Mononuclear cell (primary cell): ENCODE results near the gene SLC25A26. TPM values are rescaled to one million over a fixed set of nuclear protein-coding genes. Genes with fewer than 3 reads are reported as not detected.

Source experiments
- H3K27me3 ChIP-seq: 2 replicates; pipeline ENCODE4 v1.6.0; 2011; ENCODE audit warnings: low read length, control low read depth; ENCODE audit not compliant: insufficient read depth
- H3K4me1 ChIP-seq: 2 replicates; pipeline ENCODE4 v1.5.1; 2011; ENCODE audit warnings: mild to moderate bottlenecking, low read length, control low read depth; ENCODE audit not compliant: insufficient read depth
- H3K4me3 ChIP-seq: 2 replicates; pipeline ENCODE4 v1.5.1; 2011; ENCODE audit warnings: mild to moderate bottlenecking, low read length, moderate library complexity
- H3K9me3 ChIP-seq: 2 replicates; pipeline ENCODE4 v1.5.1; 2011; ENCODE audit warnings: low read depth, mild to moderate bottlenecking, control low read depth, low read length
- total RNA-seq: library from RNA; depleted of rRNA; stranded (reverse); fragments of >200 nt; gene quantifications from one replicate; pipeline ENCODE4 v1.2.3, GENCODE V29; 2012

SLC25A26 gene
- total RNA-seq, 1 donor = 30.5 TPM

DNA sequence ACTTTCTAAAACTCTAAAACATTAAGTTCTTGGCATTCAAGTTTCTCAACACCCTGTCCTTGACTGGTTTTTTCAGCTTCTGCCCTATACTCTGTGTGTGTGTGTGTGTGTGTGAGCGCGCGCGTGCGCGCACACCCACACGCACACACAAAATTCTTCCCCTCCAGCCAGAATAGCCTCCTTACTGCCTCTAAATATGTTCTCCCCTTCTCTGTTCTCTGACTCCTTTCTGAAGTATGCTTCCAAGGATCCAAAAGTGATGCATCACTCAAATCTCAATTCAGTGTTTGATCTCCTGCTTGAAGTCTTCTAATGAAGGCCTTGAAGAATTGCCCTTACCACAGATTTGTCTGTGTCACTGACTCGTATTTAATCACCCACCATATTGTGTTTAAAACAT is 129.8 kb downstream of the SLC25A26 start:
- no peaks in the 10 kb centered on the region for H3K9me3 ChIP-seq

DNA sequence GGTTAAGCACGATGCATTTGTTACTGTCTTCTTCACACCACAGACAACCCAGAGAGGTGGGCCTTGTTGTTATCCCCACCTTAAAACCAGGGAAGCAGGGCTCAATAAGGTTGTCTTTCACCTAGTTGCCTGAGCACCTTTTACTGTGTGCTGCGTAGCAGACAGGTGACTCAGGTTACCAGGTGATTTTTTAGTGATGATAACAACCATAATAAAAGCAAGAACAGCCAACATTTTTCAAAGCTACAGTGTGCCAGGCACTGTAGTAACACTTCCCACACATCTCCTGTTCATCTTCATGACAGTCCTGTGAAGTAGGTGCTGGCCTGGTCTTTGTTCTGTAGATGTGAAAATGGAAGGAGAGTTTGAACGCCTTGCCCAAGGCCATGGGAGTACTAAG is 132.2 kb downstream of the SLC25A26 start:
- Histone ChIP-seq H3K9me3 (no peaks in the 10 kb centered on the region), H3K4me3 (no peak overlapping the region), H3K4me1 (no peaks in the 10 kb centered on the region), H3K27me3 (no peaks in the 10 kb centered on the region)

More for the DNA sequence above, 129.8 kb downstream of the SLC25A26 start:
- no peaks in the 10 kb centered on the region for H3K27me3 ChIP-seq
- H3K4me3 ChIP-seq = no peak overlapping the region
- H3K4me1 ChIP-seq = no peaks in the 10 kb centered on the region

DNA sequence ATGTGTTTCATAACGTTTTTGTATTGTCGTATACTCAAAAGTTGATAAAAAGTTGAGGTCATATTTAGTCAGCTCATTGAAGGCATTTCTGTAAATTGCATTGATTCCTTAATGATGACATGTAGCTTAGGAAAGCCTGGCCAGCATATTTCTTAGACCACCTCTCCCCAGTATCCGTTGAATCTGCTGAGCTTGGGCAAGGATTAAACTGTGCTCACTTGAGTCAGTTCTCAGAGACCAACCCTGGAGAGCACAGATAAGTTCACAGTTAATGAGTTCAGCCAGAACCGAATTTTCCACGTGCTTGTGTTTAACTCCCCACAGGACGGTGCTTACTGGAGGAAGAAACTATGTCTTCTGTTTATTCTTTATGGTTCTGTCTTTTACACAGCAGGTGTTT is 132.7 kb downstream of the SLC25A26 start:
- Histone ChIP-seq H3K9me3 (no peaks in the 10 kb centered on the region), H3K4me1 (no peaks in the 10 kb centered on the region), H3K27me3 (no peaks in the 10 kb centered on the region), H3K4me3 (no peak overlapping the region)

DNA sequence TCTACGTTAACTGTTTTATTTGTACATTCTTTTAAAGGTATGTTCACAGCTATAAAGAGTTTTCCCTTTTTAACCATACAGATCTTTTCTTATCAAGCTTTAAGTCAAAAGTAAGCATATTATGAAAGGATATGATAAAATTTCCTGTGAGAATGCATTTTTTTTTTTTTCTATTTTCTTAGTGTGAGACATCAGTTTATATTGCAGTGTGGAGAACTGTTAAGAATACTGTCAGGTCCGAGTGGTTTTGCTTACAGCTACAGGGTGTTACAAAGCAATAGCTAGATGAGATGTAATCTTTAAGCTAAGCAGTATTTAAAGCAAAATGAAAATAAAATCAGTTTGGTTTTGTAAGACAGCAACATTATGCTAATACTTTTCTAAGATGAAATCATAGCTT is 133.2 kb downstream of the SLC25A26 start:
- Histone ChIP-seq H3K4me1 (no peaks in the 10 kb centered on the region), H3K27me3 (no peaks in the 10 kb centered on the region), H3K4me3 (no peak overlapping the region), H3K9me3 (no peaks in the 10 kb centered on the region)

DNA sequence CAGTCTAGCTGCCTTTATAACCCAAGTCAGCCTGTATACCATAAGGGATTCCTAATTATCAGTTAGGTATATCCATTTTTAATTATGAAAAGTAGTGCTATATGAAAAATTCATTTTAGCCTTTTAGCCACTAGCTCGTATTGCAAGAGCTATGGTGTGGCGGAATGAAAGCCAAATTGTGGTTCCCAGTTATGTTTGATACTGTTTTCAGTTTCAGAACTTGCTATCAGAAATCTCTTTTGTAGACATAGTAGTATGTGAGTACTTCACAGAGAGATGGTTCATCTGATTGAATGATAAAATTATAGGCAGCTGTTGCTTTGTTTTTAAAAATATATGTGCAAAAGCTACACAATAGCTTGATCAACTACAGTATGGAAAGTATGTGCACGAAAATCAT is 134.6 kb downstream of the SLC25A26 start:
- Histone ChIP-seq H3K4me1 (no peaks in the 10 kb centered on the region), H3K9me3 (no peaks in the 10 kb centered on the region), H3K4me3 (no peak overlapping the region), H3K27me3 (no peaks in the 10 kb centered on the region)

DNA sequence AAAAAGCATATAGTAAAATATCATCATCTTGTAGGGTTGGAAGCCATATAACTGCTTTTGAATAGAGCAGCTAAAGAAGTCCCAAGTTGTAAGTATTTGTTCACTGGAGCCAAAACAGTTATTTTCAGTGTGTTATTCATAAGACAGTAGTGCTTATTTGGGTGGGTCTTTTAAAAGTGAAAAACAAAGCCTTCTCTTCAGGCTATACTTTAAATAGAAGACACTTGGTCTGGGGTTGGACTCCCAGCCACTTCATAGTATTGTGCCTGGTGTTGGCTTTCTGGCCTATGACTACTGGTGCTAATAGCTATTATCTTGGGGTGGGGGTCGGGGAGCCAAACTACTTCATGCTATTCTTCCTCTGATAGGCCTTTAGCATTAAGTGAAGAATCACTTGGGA is 135.2 kb downstream of the SLC25A26 start:
- H3K9me3 ChIP-seq = no peaks in the 10 kb centered on the region
- no peak overlapping the region for H3K4me3 ChIP-seq
- H3K4me1 ChIP-seq = no peaks in the 10 kb centered on the region
- no peaks in the 10 kb centered on the region for H3K27me3 ChIP-seq

DNA sequence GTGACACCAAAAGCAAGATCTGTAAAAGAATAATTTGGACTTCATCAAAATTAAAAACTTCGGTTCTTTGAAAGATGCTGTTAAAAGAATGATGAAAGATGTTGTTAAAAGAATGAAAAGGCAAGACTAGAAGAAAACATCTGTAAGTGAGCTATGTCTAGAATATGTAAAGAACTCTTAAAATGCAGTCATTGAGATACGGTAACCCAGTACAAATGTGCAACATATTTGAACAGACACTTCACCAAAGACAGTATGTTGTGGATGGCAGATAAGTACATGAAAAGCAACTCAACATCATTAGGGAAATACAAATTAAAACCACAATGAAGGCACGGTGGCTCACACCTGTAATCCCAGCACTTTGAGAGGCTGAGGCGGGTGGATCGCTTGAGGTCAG is 140.6 kb downstream of the SLC25A26 start:
- no peak overlapping the region for H3K4me3 ChIP-seq
- no peaks in the 10 kb centered on the region for H3K4me1 ChIP-seq
- H3K27me3 ChIP-seq = no peaks in the 10 kb centered on the region
- H3K9me3 ChIP-seq = no peaks in the 10 kb centered on the region

DNA sequence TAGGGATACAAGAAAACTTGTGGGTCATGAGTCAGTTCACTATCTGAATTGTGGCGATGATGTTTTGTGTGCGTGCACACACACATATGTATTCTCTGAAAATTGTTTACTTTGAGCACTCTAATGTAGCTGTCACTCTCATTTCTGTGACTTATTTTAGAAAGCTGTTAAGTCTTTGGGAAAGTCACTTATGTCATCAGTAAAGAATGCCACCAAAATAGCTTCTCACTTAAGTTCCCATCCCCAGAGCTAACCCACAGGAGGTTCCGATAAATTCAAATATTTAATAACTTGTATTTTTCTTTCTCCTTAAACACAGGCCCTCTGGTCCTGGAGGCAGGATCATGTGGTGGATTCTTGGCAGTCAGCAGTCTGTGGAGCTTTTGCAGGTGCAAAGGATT is 141.7 kb downstream of the SLC25A26 start:
- H3K4me3 ChIP-seq = no peak overlapping the region
- no peaks in the 10 kb centered on the region for H3K27me3 ChIP-seq
- H3K4me1 ChIP-seq = no peaks in the 10 kb centered on the region
- H3K9me3 ChIP-seq = no peaks in the 10 kb centered on the region

DNA sequence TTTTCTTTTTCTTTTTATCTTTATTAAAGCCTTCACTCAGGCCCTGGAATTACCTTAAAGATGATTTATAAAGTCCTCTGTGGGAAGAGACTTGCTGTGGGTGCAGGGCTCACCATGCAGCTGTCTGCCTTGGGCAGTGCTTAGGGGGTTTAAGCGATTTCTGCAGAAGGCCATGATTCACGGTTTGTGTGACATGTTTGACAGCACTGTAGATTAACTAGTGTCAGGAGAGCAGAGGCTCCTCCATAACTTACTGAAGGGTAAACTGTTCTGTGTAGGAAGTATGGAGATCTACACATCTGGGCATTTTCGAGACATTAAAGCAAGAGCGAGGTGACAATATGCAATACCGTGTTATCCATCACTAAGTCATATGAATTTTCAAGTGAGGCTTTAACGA is 142.3 kb downstream of the SLC25A26 start:
- Histone ChIP-seq H3K4me1 (no peaks in the 10 kb centered on the region), H3K9me3 (no peaks in the 10 kb centered on the region), H3K4me3 (no peak overlapping the region), H3K27me3 (no peaks in the 10 kb centered on the region)

DNA sequence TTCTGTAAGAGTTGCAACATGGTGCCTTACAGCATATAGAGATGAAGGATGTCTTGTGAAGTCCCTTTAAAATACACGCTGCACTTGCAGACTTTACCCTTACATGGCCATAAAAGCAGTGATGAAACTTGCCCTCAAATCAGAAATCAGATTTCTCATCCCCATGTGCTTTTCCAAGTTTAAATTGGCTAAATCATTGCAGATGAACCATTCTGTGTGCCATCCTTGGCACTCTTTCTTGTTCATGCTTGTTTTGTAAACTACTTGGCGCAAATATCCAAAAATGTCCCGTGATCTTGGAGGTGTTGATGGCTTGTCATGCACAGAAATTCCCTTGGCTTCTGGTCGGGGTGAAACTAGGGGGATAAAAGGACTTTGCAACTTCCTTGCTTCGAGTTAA is 144.3 kb downstream of the SLC25A26 start:
- Histone ChIP-seq H3K9me3 (no peaks in the 10 kb centered on the region), H3K4me3 (no peak overlapping the region)

DNA sequence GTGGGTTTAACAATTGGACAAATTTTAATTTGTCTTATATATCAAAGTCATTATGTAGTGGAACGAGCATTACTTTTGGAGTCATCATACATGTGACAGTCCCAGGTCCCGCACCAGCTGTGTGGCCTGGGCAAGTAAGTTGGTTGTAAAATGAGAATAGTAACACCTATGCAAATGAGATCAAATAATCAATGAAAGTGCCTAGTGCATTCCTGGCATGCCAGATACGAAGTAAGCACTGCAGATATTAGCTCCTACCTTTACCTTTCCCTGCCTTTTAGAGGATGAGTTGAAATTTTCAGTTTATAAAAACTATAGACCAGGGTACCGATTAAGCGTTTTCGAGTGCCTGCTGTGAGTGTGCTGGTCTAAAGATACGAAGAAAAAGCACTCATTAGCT is 145.9 kb downstream of the SLC25A26 start:
- H3K4me1 ChIP-seq = no peaks in the 10 kb centered on the region
- no peaks in the 10 kb centered on the region for H3K27me3 ChIP-seq
- no peaks in the 10 kb centered on the region for H3K9me3 ChIP-seq
- H3K4me3 ChIP-seq = no peak overlapping the region

More for the DNA sequence above, 144.3 kb downstream of the SLC25A26 start:
- Histone ChIP-seq H3K4me1 (no peaks in the 10 kb centered on the region), H3K27me3 (no peaks in the 10 kb centered on the region)

DNA sequence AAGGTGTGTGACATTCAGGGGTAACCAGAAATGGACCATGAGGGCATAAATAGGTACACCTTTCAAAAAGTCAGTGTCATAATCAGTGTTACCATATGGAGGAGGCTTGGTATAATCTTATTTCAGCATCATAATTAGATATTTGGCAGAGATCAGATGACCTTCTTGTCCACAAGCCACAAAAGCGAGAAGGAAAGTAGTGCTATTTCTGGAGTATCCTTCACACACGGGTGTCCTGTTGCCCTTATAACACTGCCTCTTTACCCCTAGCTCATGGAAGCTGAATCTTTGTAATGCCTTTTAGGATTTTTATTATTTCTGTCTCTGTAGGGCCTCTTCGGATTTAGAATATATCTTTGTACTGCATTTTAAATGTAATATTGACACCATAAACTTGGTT is 147.2 kb downstream of the SLC25A26 start:
- Histone ChIP-seq H3K27me3 (no peaks in the 10 kb centered on the region), H3K4me3 (no peak overlapping the region), H3K9me3 (no peaks in the 10 kb centered on the region), H3K4me1 (no peaks in the 10 kb centered on the region)

DNA sequence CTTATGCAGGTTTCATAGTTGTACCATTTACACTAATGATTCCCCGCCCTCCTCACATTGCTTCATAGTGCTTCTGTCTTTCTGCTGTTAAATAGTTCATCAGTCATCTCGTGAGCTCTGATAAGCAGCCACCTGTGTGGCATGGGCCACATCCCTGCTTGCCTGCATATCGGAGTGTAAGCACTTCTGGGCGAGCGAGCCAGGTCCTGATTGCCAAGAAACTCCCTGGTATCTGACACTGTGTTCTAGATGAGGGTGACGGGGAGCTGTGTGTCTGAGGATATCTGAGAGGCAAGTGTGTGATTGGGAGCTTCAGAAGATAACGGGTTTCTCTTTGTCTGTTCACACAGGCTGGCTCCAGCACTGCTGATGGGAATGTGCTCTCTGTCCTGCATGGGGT is 149.4 kb downstream of the SLC25A26 start:
- Histone ChIP-seq H3K27me3 (no peaks in the 10 kb centered on the region), H3K4me3 (no peak overlapping the region), H3K4me1 (no peaks in the 10 kb centered on the region), H3K9me3 (no peaks in the 10 kb centered on the region)

DNA sequence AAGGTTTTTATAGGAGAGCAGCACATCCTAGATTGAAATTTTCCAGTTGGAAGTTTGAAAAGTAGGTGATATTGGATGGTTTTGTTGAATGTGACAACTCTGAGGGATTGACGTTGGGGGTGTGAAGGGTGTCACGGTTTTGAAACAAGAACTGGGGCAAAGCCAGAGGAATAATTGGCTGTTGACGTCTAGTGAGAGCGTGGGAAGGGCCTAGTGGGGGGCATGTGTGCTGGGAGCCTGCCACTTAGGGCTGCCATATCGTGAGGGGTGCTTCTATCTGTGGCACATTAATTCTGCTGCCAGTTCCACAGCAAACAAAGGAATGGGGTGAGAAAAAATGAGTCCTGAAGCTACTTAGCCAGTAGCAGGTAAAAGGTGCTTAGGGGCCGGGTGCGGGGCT is 150.6 kb downstream of the SLC25A26 start:
- Histone ChIP-seq H3K9me3 (no peaks in the 10 kb centered on the region), H3K4me1 (no peaks in the 10 kb centered on the region)

DNA sequence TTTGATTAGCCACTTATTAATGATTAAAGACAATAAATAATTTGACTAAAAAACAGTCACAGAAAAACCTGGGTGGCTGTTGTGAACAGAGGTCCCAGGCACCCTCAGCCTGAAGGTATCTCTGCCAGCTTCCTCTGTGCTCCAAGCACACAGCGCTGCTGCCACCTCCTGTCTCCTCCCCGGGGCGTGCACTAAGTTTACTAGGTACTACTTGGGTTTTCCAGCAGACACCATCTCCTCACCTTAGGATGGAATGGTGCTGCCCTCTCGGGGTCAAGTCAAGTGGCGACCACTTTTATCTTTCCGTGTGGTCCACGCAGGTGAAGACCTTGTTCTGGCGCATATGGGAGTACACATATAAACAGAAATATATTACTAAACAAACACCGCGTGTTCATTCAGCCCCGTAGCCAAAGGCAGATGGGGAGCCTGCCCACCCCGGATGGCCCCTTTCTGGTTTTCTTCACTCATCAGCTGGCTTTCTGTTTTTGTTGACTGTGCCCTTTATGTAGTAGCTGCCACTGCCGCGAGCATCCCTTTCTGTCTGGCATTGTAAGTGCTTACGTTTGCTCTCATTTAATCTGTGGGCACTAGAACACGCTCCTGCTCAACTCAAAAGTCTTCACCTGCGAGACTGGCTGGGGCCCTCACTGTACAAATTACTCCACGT is 152.0 kb downstream of the SLC25A26 start:
- Histone ChIP-seq H3K4me3 (no peak overlapping the region), H3K27me3 (no peaks in the 10 kb centered on the region)

More for the DNA sequence above, 150.6 kb downstream of the SLC25A26 start:
- Histone ChIP-seq H3K4me3 (no peak overlapping the region), H3K27me3 (no peaks in the 10 kb centered on the region)

DNA sequence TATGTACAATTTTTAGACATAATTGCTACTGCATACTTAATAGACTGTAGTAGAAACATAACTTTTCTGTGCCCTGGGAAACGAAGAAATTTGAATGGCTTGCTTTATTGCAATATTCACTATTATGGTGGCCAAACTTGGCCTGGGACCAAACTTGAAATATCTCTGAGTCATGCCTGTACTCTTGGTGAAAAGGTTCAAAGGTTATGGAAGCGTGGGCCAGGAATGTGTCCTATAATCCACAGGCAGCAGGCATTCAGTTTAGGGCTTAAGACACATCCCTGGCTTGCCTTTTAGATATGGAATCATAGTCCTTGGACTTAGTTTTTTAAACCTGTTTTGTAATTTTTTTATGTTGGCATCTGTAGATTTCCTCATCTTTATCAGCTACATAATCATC is 155.8 kb downstream of the SLC25A26 start:
- H3K4me1 ChIP-seq = no peaks in the 10 kb centered on the region
- H3K9me3 ChIP-seq = no peaks in the 10 kb centered on the region
- no peaks in the 10 kb centered on the region for H3K27me3 ChIP-seq
- no peak overlapping the region for H3K4me3 ChIP-seq

More for the DNA sequence above, 152.0 kb downstream of the SLC25A26 start:
- no peaks in the 10 kb centered on the region for H3K4me1 ChIP-seq
- H3K9me3 ChIP-seq = no peaks in the 10 kb centered on the region
